HEK293 (cell line): Measurements from ENCODE around the gene ENOSF1.

Source experiments
- FEZF1 ChIP-seq: fragments of 450-650 bp; formaldehyde crosslinking; IDR thresholded peaks from 2 replicates; pipeline ENCODE4 v1.5.1; 2016; ENCODE audit warnings: missing biosample characterization, missing genetic modification characterization
- GFI1B ChIP-seq: fragments of 450-650 bp; formaldehyde crosslinking; IDR thresholded peaks from 2 replicates; pipeline ENCODE4 v1.5.1; 2016; ENCODE audit warnings: missing biosample characterization, missing genetic modification characterization
- MEIS1 ChIP-seq: sonication (generic); formaldehyde crosslinking; IDR thresholded peaks from 2 replicates; pipeline ENCODE4 v1.8.1; 2022; ENCODE audit warnings: missing genetic modification reagents, mild to moderate bottlenecking, borderline replicate concordance
- SP3 ChIP-seq: fragments of 450-650 bp; formaldehyde crosslinking; IDR thresholded peaks from 2 replicates; pipeline ENCODE4 v1.5.1; 2016; ENCODE audit warnings: missing biosample characterization, missing genetic modification characterization
- ZBTB17 ChIP-seq: fragments of 450-650 bp; formaldehyde crosslinking; IDR thresholded peaks from 2 replicates; pipeline ENCODE4 v1.5.1; 2016; ENCODE audit warnings: missing biosample characterization, missing genetic modification characterization
- ZBTB48 ChIP-seq: fragments of 450-650 bp; formaldehyde crosslinking; IDR thresholded peaks from 2 replicates; pipeline ENCODE4 v1.5.1; 2016; ENCODE audit warnings: missing biosample characterization, missing genetic modification characterization
- ZNF138 ChIP-seq: fragments of 450-650 bp; formaldehyde crosslinking; IDR thresholded peaks from 2 replicates; pipeline ENCODE4 v1.5.1; 2016; ENCODE audit warnings: missing biosample characterization, missing genetic modification characterization, borderline replicate concordance
- ZNF140 ChIP-seq: fragments of 450-650 bp; formaldehyde crosslinking; IDR thresholded peaks from 2 replicates; pipeline ENCODE4 v1.5.1; 2016; ENCODE audit warnings: missing biosample characterization, missing genetic modification characterization
- ZNF146 ChIP-seq: fragments of 450-650 bp; formaldehyde crosslinking; IDR thresholded peaks from 2 replicates; pipeline ENCODE4 v1.5.1; 2016; ENCODE audit warnings: missing biosample characterization, missing genetic modification characterization
- ZNF155 ChIP-seq: fragments of 450-650 bp; formaldehyde crosslinking; IDR thresholded peaks from 2 replicates; pipeline ENCODE4 v1.5.1; 2016; ENCODE audit warnings: missing biosample characterization, missing genetic modification characterization
- ZNF175 ChIP-seq: fragments of 450-650 bp; formaldehyde crosslinking; IDR thresholded peaks from 2 replicates; pipeline ENCODE4 v1.5.1; 2016; ENCODE audit warnings: missing biosample characterization, missing genetic modification characterization
- ZNF184 ChIP-seq: fragments of 450-650 bp; IDR thresholded peaks from 2 replicates; pipeline ENCODE4 v1.5.1; 2018; ENCODE audit warnings: missing biosample characterization, mild to moderate bottlenecking, missing genetic modification characterization
- ZNF2 ChIP-seq: fragments of 450-650 bp; formaldehyde crosslinking; IDR thresholded peaks from 2 replicates; pipeline ENCODE4 v1.5.1; 2016; ENCODE audit warnings: missing biosample characterization, missing genetic modification characterization
- ZNF221 ChIP-seq: fragments of 450-650 bp; formaldehyde crosslinking; IDR thresholded peaks from 2 replicates; pipeline ENCODE4 v1.5.1; 2017; ENCODE audit warnings: missing biosample characterization, missing genetic modification characterization, borderline replicate concordance
- ZNF24 ChIP-seq: fragments of 450-650 bp; formaldehyde crosslinking; IDR thresholded peaks from 2 replicates; pipeline ENCODE4 v1.5.1; 2016; ENCODE audit warnings: missing biosample characterization, missing genetic modification characterization
- ZNF311 ChIP-seq: fragments of 450-650 bp; formaldehyde crosslinking; IDR thresholded peaks from 2 replicates; pipeline ENCODE4 v1.5.1; 2017; ENCODE audit warnings: missing biosample characterization, missing genetic modification characterization, borderline replicate concordance
- ZNF335 ChIP-seq: fragments of 450-650 bp; formaldehyde crosslinking; conservative IDR thresholded peaks from 2 replicates; pipeline ENCODE4 v1.5.1; 2016; ENCODE audit warnings: missing biosample characterization, missing genetic modification characterization
- ZNF530 ChIP-seq: fragments of 450-650 bp; formaldehyde crosslinking; IDR thresholded peaks from 2 replicates; pipeline ENCODE4 v1.5.1; 2016; ENCODE audit warnings: low read depth, missing biosample characterization, missing genetic modification characterization
- ZNF548 ChIP-seq: fragments of 450-650 bp; formaldehyde crosslinking; IDR thresholded peaks from 2 replicates; pipeline ENCODE4 v1.5.1; 2016; ENCODE audit warnings: missing biosample characterization, missing genetic modification characterization
- ZNF558 ChIP-seq: fragments of 450-650 bp; formaldehyde crosslinking; IDR thresholded peaks from 2 replicates; pipeline ENCODE4 v1.5.1; 2016; ENCODE audit warnings: missing biosample characterization, missing genetic modification characterization
- ZNF621 ChIP-seq: fragments of 450-650 bp; formaldehyde crosslinking; IDR thresholded peaks from 2 replicates; pipeline ENCODE4 v1.5.1; 2017; ENCODE audit warnings: missing biosample characterization, missing genetic modification characterization
- ZNF626 ChIP-seq: fragments of 450-650 bp; sonication (Bioruptor Pico); formaldehyde crosslinking; IDR thresholded peaks from 2 replicates; pipeline ENCODE4 v1.5.1; 2018; ENCODE audit warnings: missing biosample characterization, missing genetic modification characterization, inconsistent platforms
- ZNF654 ChIP-seq: fragments of 450-650 bp; formaldehyde crosslinking; IDR thresholded peaks from 2 replicates; pipeline ENCODE4 v1.5.1; 2016; ENCODE audit warnings: low read depth, missing biosample characterization, missing genetic modification characterization
- ZNF660 ChIP-seq: fragments of 450-650 bp; IDR thresholded peaks from 2 replicates; pipeline ENCODE4 v1.5.1; 2018; ENCODE audit warnings: missing biosample characterization, mild to moderate bottlenecking, missing genetic modification characterization
- ZNF701 ChIP-seq: fragments of 450-650 bp; formaldehyde crosslinking; IDR thresholded peaks from 2 replicates; pipeline ENCODE4 v1.5.1; 2016; ENCODE audit warnings: missing biosample characterization, missing genetic modification characterization
- ZNF707 ChIP-seq: fragments of 450-650 bp; formaldehyde crosslinking; IDR thresholded peaks from 2 replicates; pipeline ENCODE4 v1.5.1; 2016; ENCODE audit warnings: missing biosample characterization, missing genetic modification characterization
- ZNF76 ChIP-seq: fragments of 450-650 bp; formaldehyde crosslinking; IDR thresholded peaks from 2 replicates; pipeline ENCODE4; 2016; ENCODE audit warnings: low read depth, missing biosample characterization, missing genetic modification characterization, borderline replicate concordance
- ZNF830 ChIP-seq: fragments of 450-650 bp; IDR thresholded peaks from 2 replicates; pipeline ENCODE4 v1.5.0; 2018; ENCODE audit warnings: missing biosample characterization, missing genetic modification characterization, low read depth, mild to moderate bottlenecking, moderate library complexity
- ZNF837 ChIP-seq: fragments of 450-650 bp; formaldehyde crosslinking; IDR thresholded peaks from 2 replicates; pipeline ENCODE4 v1.5.1; 2016; ENCODE audit warnings: missing biosample characterization, missing genetic modification characterization
- ZSCAN23 ChIP-seq: fragments of 450-650 bp; formaldehyde crosslinking; IDR thresholded peaks from 2 replicates; pipeline ENCODE4 v1.5.1; 2016; ENCODE audit warnings: missing biosample characterization, missing genetic modification characterization
- TF ChIP-seq, protein P1 (sequence below): fragments of 450-650 bp; formaldehyde crosslinking; IDR thresholded peaks from 2 replicates; pipeline ENCODE4; 2016; ENCODE audit warnings: missing biosample characterization, missing genetic modification characterization
- TF ChIP-seq, protein P2 (sequence below): fragments of 450-650 bp; formaldehyde crosslinking; IDR thresholded peaks from 2 replicates; pipeline ENCODE4 v1.5.1; 2017; ENCODE audit warnings: missing biosample characterization, missing genetic modification characterization
- TF ChIP-seq, protein P3 (sequence below): fragments of 450-650 bp; formaldehyde crosslinking; IDR thresholded peaks from 2 replicates; pipeline ENCODE4 v1.5.1; 2016; ENCODE audit warnings: missing biosample characterization, missing genetic modification characterization
- TF ChIP-seq, protein P4 (sequence below): fragments of 450-650 bp; formaldehyde crosslinking; optimal IDR thresholded peaks from 2 replicates; pipeline ENCODE3; 2016; ENCODE audit warnings: missing biosample characterization, mild to moderate bottlenecking, missing genetic modification characterization
- TF ChIP-seq, protein P5 (sequence below): fragments of 450-650 bp; formaldehyde crosslinking; IDR thresholded peaks from 2 replicates; pipeline ENCODE4 v1.5.1; 2017; ENCODE audit warnings: missing biosample characterization, missing genetic modification characterization

ENOSF1 gene

DNA sequence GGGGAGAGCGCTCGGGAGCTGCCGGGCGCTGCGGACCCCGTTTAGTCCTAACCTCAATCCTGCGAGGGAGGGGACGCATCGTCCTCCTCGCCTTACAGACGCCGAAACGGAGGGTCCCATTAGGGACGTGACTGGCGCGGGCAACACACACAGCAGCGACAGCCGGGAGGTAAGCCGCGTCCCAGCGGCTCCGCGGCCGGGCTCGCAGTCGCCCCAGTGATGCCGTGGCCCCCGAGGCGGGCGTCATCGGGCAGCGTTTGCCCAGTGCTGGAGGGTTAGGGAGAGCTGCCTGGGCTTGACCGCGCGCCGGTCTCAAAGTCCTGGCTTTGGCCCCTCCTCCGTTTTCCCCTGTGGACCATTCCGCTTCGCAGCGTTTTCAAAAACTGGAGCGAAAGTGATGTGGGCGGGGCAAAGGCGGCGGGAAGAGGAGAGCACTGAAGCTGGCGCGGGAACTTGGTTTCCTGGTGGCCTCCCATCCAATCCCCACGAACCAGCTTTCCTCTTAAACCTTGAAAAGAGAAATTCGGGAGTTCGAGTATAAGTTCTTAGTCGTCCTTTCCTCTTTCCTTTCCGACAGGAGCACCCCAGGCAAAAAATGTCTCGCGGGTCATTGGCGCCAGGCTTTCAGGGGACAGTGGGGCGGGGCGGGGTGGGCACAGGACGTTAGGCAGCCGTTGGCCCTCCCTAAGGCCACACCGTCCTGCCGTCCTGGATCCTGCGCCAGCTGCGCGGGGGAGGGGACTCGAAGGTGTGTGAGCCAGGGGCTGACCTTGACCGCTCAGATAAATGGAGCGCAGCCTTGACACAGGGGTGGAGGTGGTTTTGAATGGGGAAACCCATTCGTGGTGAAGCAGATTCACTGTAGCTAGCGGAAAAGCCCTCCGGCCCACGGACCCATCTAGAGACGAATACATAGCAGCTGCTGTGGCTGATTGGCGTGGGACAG is 54.2 kb downstream of the ENOSF1 start (continued):
- TF ChIP-seq ZNF76 (tag by site-specific recombination) (peak; percentile 65; the same call in 1 of the 2 replicates), ZNF311 (no peak), ZNF654 (tag by site-specific recombination) (no peak), ZNF830 (no peak), ZNF530 (tag by site-specific recombination) (no peak), ZNF184 (no peak), ZNF221 (tag by site-specific recombination) (no peak), ZNF707 (no peak), ZNF146 (tag by site-specific recombination) (no peak), ZNF626 (tag by site-specific recombination) (no peak), ZNF140 (tag by site-specific recombination) (no peak), MEIS1 (CRISPR knock-in tag) (no peak), ZNF138 (tag by site-specific recombination) (no peak), ZNF701 (no peak), ZNF24 (no peak), ZNF660 (peak; percentile 52; the same call in 1 of the 2 replicates), ZNF175 (tag by site-specific recombination) (no peak), ZNF548 (tag by site-specific recombination) (no peak), ZNF155 (tag by site-specific recombination) (no peak), ZNF335 (tag by site-specific recombination) (peak; percentile 70), ZNF558 (peak; percentile 21; the same call in 1 of the 2 replicates), FEZF1 (no peak), ZBTB48 (tag by site-specific recombination) (peak; percentile 72; the same call in 1 of the 2 replicates), GFI1B (tag by site-specific recombination) (no peak), ZSCAN23 (no peak), ZNF837 (tag by site-specific recombination) (0 out of 2 replicates have a peak, but pooled peaks have one; percentile 44), ZBTB17 (tag by site-specific recombination) (no peak), SP3 (peak; percentile 88), ZNF2 (tag by site-specific recombination) (peak; percentile 64; the same call in 1 of the 2 replicates), ZNF621 (tag by site-specific recombination) (no peak)
- TF ChIP-seq, protein P1, sequence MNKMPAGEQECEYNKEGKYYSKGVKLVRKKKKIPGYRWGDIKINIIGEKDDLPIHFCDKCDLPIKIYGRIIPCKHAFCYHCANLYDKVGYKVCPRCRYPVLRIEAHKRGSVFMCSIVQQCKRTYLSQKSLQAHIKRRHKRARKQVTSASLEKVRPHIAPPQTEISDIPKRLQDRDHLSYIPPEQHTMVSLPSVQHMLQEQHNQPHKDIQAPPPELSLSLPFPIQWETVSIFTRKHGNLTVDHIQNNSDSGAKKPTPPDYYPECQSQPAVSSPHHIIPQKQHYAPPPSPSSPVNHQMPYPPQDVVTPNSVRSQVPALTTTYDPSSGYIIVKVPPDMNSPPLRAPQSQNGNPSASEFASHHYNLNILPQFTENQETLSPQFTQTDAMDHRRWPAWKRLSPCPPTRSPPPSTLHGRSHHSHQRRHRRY (tag by site-specific recombination): 0 out of 2 replicates have a peak, but pooled peaks have one; percentile 42
- TF ChIP-seq, protein P2, sequence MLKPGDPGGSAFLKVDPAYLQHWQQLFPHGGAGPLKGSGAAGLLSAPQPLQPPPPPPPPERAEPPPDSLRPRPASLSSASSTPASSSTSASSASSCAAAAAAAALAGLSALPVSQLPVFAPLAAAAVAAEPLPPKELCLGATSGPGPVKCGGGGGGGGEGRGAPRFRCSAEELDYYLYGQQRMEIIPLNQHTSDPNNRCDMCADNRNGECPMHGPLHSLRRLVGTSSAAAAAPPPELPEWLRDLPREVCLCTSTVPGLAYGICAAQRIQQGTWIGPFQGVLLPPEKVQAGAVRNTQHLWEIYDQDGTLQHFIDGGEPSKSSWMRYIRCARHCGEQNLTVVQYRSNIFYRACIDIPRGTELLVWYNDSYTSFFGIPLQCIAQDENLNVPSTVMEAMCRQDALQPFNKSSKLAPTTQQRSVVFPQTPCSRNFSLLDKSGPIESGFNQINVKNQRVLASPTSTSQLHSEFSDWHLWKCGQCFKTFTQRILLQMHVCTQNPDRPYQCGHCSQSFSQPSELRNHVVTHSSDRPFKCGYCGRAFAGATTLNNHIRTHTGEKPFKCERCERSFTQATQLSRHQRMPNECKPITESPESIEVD (tag by site-specific recombination): no peak
- TF ChIP-seq, protein P3, sequence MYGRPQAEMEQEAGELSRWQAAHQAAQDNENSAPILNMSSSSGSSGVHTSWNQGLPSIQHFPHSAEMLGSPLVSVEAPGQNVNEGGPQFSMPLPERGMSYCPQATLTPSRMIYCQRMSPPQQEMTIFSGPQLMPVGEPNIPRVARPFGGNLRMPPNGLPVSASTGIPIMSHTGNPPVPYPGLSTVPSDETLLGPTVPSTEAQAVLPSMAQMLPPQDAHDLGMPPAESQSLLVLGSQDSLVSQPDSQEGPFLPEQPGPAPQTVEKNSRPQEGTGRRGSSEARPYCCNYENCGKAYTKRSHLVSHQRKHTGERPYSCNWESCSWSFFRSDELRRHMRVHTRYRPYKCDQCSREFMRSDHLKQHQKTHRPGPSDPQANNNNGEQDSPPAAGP (tag by site-specific recombination): peak; percentile 41; the same call in 1 of the 2 replicates
- TF ChIP-seq, protein P4, sequence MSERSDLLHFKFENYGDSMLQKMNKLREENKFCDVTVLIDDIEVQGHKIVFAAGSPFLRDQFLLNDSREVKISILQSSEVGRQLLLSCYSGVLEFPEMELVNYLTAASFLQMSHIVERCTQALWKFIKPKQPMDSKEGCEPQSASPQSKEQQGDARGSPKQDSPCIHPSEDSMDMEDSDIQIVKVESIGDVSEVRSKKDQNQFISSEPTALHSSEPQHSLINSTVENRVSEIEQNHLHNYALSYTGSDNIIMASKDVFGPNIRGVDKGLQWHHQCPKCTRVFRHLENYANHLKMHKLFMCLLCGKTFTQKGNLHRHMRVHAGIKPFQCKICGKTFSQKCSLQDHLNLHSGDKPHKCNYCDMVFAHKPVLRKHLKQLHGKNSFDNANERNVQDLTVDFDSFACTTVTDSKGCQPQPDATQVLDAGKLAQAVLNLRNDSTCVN (tag by site-specific recombination): peak; percentile 55
- TF ChIP-seq, protein P5, sequence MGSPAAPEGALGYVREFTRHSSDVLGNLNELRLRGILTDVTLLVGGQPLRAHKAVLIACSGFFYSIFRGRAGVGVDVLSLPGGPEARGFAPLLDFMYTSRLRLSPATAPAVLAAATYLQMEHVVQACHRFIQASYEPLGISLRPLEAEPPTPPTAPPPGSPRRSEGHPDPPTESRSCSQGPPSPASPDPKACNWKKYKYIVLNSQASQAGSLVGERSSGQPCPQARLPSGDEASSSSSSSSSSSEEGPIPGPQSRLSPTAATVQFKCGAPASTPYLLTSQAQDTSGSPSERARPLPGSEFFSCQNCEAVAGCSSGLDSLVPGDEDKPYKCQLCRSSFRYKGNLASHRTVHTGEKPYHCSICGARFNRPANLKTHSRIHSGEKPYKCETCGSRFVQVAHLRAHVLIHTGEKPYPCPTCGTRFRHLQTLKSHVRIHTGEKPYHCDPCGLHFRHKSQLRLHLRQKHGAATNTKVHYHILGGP (tag by site-specific recombination): no peak
